ENCODE measurements around the gene TRANK1.
"Not testable (repeated sequence)": the region's sequence is repeated elsewhere in the genome, so short reads cannot be mapped to it uniquely, and the experiment has no call there.

Gene TRANK1

DNA sequence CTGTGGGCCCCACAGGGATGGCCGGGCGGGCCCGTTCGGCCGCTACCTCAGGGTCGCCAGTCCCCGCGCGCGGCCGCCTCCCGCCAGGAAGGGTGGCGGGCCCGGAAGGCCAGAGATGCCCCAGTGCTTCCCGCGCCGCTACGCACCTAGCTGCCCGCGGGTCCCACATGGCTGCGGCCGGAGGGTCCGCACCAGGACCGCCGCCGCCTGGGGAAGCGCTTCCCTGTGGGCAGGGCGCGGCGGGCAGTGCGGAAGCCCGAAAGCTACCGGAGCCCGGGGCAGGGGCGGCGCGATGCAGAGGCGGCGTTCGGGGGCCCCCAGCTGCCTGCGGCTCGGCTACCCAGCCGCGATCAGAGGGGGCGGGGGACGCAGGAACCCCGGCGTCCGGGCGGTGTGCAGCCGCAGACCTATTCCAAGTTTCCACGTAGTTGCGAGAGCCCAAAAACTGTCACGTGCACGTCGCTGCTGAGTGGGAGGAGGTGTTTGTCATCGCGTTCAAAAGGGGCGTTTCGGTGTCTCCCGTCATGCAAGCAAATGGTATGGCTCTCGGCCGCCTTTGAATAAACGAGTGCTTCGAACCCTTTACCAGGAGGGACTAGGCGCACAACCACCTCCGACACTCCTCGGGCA is at the start of gene TRANK1:
TRANK1 (minus strand) TSS at position 414 of the 630 bp plus-strand sequence; CDS start at position 169, 245 bp downstream.
- DNase-seq = no peak

DNA sequence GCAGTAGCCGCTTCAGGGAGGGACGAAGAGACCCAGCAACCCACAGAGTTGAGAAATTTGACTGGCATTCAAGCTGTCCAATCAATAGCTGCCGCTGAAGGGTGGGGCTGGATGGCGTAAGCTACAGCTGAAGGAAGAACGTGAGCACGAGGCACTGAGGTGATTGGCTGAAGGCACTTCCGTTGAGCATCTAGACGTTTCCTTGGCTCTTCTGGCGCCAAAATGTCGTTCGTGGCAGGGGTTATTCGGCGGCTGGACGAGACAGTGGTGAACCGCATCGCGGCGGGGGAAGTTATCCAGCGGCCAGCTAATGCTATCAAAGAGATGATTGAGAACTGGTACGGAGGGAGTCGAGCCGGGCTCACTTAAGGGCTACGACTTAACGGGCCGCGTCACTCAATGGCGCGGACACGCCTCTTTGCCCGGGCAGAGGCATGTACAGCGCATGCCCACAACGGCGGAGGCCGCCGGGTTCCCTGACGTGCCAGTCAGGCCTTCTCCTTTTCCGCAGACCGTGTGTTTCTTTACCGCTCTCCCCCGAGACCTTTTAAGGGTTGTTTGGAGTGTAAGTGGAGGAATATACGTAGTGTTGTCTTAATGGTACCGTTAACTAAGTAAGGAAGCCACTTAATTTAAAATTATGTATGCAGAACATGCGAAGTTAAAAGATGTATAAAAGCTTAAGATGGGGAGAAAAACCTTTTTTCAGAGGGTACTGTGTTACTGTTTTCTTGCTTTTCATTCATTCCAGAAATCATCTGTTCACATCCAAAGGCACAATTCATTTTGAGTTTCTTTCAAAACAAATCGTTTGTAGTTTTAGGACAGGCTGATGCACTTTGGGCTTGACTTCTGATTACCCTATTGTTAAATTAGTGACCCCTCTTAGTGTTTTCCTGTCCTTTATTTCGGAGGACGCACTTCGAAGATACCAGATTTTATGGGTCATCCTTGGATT is 48.8 kb upstream of the TRANK1 start, which contains the start of gene MLH1:
MLH1 (plus strand) TSS at position 193 of the 958 bp plus-strand sequence; CDS start at position 223, 30 bp downstream.
- no peak for DNase-seq

DNA sequence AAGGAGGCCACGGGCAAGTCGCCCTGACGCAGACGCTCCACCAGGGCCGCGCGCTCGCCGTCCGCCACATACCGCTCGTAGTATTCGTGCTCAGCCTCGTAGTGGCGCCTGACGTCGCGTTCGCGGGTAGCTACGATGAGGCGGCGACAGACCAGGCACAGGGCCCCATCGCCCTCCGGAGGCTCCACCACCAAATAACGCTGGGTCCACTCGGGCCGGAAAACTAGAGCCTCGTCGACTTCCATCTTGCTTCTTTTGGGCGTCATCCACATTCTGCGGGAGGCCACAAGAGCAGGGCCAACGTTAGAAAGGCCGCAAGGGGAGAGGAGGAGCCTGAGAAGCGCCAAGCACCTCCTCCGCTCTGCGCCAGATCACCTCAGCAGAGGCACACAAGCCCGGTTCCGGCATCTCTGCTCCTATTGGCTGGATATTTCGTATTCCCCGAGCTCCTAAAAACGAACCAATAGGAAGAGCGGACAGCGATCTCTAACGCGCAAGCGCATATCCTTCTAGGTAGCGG is 48.0 kb upstream of the TRANK1 start, which contains the start of gene EPM2AIP1:
EPM2AIP1 (minus strand) TSS at position 326 of the 520 bp plus-strand sequence; CDS start at position 272, 54 bp downstream.
- no peak for DNase-seq

GRCh38 chr3:36991923-36992805 is 47.3 kb upstream of the TRANK1 start:
- DNase-seq = no peak

DNA sequence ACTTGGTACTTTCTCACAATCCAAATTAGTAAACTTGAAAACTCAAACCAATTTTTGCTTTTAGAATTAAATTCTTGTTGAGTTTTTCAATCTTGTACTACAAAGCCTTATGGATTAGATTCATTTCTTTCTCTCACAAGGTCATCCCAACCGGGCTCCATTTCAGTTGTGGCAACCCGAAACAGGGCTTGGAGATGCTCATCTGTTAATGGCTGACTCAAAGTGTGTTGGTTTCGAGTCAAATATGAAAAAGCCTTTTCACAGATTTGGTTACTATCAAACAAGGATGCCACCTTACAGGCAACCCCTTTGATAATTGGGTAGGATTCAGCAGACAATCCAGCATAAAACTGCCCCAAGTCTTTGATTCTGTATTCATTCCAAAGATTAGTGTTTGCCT is 46.3 kb upstream of the TRANK1 start:
- no peak for DNase-seq

GRCh38 chr3:36989568-36989967 is 44.7 kb upstream of the TRANK1 start:
- no peak for DNase-seq

GRCh38 chr3:36989005-36989404 is 44.2 kb upstream of the TRANK1 start:
- DNase-seq = no peak

- no peak for DNase-seq
These were observed 43.5 kb upstream of the TRANK1 start for GRCh38 chr3:36988356-36988755.

GRCh38 chr3:36981006-36981405 is 36.2 kb upstream of the TRANK1 start:
- DNase-seq = no peak

DNA sequence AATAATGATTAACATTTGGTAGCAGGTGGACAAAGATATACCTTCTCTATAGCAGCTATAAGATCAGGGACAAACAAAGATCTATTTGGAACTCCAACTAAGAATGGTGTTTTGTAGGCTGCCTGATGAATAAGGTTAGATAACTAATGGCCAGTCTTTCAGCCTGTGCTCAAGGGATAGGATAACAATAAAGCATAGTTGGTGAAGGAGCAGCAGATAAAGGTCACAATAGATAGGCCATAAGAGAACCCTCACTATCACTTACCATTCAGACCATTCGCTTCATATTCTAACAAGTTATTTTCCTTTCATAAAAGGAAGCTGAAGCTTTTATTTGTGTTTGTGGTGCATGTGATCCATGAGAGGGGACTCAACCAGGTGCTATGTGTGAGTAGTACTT is 28.3 kb upstream of the TRANK1 start:
- DNase-seq = no peak

DNA sequence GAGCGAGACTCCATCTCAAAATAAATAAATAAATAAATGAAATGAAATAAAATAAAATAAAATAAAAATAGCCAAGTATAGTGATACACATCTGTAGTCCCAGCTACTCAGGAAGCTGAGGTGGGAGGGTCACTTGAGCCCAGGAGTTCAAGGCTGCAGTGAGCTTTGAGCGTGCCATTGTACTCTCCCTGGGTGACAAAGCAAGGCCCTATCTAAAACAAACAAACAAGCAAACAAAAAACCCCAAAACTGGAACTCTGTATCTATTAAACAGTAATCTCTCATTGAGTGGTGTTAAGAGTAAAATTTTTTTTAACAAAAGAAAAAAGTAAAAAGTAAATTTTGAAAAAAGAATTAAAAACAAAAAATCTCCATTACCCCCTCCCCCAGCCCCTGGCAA is 27.3 kb upstream of the TRANK1 start:
- no peak for DNase-seq

DNA sequence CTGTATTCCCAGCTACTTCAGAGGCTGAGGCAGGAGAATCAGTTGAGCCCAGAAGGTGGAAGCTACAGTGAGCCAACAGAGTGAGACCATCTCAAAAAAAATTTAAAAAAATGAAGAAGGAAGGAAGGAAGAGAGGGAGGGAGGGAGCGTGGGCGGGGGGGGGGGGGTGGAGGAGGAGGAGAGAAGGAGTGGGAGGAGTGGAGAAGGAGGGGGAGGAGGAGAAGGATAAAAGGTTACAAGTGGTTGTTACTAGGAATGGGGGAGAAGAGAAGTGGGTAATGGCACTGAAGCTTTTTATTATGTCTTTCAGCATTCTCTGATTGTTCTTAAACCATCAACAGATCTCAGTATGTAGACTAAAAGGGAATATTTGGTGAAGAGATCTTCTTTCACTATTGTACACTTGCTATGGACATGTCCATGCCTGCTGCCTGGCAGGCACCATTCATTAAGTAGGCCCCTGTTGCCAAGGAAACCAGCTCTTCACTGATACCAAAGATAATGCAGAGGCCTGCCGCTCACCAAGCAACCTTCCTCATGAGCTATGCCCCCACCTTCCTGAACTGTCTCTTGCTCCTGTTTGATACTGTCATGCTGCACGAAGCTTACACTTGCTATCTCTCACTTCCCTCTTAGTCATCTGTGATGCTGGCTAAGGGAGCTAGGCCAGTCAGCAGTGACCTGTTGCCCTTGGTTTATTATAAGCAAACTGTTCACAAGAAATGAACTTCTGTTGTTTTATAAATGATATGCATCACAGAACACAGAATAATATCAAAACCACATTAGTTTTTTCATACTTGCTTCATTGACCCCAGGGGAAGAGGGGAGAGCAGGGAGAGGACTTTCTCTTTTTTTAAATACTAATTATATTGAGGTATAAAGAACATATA is 24.9 kb upstream of the TRANK1 start:
- peak; percentile 91 for DNase-seq

GRCh38 chr3:36969085-36969484 is 24.2 kb upstream of the TRANK1 start:
- DNase-seq = no peak

GRCh38 chr3:36965440-36965839 is 20.6 kb upstream of the TRANK1 start:
- no peak for DNase-seq

DNA sequence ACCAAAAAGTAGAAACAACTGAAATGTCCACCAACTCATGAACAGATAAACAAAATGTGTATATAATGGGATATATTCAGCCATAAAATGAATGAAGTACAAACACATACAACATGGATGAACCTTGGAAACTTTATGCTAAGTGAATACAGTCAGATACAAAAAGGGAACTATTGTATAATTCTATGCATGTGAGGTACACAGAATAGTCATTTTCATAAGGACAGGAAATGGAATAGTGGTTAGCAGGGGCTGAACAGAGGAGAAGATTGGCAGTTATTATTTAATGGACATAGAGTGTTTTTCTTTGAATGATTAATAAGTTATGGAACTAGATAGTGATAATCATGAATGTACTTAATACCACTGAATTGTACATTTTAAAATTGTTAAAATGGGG is 20.0 kb upstream of the TRANK1 start:
- no peak for DNase-seq

GRCh38 chr3:36964331-36964730 is 19.5 kb upstream of the TRANK1 start:
- DNase-seq = no peak

DNA sequence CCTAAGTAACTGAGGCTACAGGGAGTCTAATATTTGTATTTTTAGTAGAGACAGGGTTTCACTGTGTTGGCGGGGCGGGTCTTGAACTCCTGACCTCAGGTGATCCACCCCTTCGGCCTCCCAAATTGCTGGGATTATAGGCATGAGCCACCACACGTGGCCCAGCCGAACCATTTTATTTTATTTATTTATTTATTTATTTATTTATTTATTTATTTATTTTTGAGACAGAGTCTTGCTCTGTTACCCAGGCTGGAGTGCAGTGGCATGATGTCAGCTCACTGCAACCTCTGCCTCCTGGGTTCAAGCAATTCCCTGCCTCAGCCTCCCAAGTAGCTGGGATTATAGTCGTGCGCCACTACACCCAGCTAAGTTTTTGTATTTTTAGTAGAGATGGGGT is 18.2 kb upstream of the TRANK1 start:
- DNase-seq = not testable (repeated sequence)

DNA sequence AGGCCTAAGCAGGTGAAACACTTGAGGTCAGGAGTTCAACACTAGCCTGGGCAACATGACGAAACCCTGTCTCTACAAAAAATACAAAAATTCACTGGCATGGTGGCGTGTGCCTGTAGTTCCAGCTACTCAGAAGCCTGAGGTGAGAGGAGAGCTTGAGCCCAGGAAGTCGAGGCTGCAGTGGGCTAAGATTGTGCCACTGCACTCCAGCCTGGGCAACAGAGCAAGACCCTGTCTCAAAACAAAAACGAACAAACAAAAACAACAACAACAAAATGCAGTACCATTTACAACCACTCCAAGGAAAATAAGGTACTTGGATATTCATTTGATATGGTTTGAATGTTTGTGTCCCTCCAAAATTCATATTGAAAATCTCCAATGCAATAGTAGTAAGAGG is 15.6 kb upstream of the TRANK1 start:
- no peak for DNase-seq

GRCh38 chr3:36959821-36960220 is 15.0 kb upstream of the TRANK1 start:
- DNase-seq = peak; percentile 43

GRCh38 chr3:36957862-36958686 is 13.2 kb upstream of the TRANK1 start:
- DNase-seq = no peak

DNA sequence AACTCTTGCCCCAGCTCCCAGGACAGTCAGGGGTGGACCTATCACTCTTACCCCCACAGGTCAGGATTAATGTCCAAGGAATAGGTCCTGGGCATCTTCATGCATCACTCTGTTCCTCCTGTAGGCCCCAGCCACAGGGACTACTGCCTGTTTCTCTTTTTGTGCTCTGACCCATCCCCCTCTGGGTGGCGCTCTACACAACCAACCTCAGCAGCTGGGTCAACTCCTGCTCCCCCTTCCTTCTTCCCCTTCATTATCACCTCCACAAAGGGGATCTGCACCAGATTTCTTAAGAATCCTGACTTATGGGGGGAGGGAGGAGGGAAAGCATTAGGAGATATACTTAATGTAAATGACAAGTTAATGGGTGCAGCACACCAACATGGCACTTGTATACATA is 12.2 kb upstream of the TRANK1 start:
- no peak for DNase-seq

Measured in NCI-H1436 treated with DMSO at 0.1 percent for 48 hours (cell line).